Suprapubic skin (tissue), 4 donors: ENCODE results near the gene RPS3. TPM values are rescaled to one million over a fixed set of nuclear protein-coding genes. Genes with fewer than 3 reads are reported as not detected.

ENCODE experiments used
- DNase-seq, 2 donors: peaks; one replicate each; pipeline ENCODE4 v3.0.0-alpha.2; 2019; ENCODE audit warnings: low spot score in 2 of 2
- H3K27ac ChIP-seq: fragments of 200-600 bp; sonication (generic); one replicate; pipeline ENCODE4 v1.5.1; 2019
- H3K27me3 ChIP-seq: fragments of 200-600 bp; sonication (generic); one replicate; pipeline ENCODE4 v1.5.1; 2019
- H3K36me3 ChIP-seq: fragments of 200-600 bp; sonication (generic); one replicate; pipeline ENCODE4 v1.5.1; 2019
- H3K4me1 ChIP-seq: fragments of 200-600 bp; sonication (generic); one replicate; pipeline ENCODE4 v1.5.1; 2019
- H3K4me3 ChIP-seq: fragments of 200-600 bp; sonication (generic); one replicate; pipeline ENCODE4 v1.5.1; 2019; ENCODE audit warnings: mild to moderate bottlenecking
- H3K9me3 ChIP-seq: fragments of 200-600 bp; sonication (generic); one replicate; pipeline ENCODE4 v1.5.1; 2019
- CTCF ChIP-seq, 2 donors: fragments of 200-600 bp in 1 of 2; fragments of 450-650 bp in 1 of 2; sonication (generic) in 1 of 2; IDR thresholded peaks; one replicate each; pipeline ENCODE4 v1.5.1; 2016 to 2019; ENCODE audit warnings: antibody characterized with exemption in 2 of 2, mild to moderate bottlenecking in 1 of 2, moderate library complexity in 1 of 2
- EP300 ChIP-seq: sonication (generic); formaldehyde crosslinking; IDR thresholded peaks from one replicate; pipeline ENCODE4 v1.6.1; 2017; ENCODE audit warnings: antibody characterized with exemption
- POLR2A ChIP-seq, 2 donors: fragments of 450-650 bp; IDR thresholded peaks; one replicate each; pipeline ENCODE4 v1.6.1; 2017; ENCODE audit warnings: antibody characterized with exemption in 2 of 2, mild to moderate bottlenecking in 2 of 2, moderate library complexity in 2 of 2
- POLR2AphosphoS5 ChIP-seq, 3 donors: sonication (generic); formaldehyde crosslinking; IDR thresholded peaks; one replicate each; pipeline ENCODE4 v1.6.1; 2017; ENCODE audit warnings: antibody characterized with exemption in 3 of 3
- WGBS: methylation state at CpG from one replicate; pipeline ENCODE4 v1.1.5; 2018; 5-methylcytosine and 5-hydroxymethylcytosine counted together
- total RNA-seq, 4 donors: library from RNA; depleted of rRNA; stranded (reverse); fragments of >200 nt; gene quantifications; one replicate each; pipeline ENCODE4 v1.1.0, GENCODE V29; 2016

Gene RPS3
- total RNA-seq, 4 donors from 2014 or later = 851 to 2,162 (median 1,899) TPM

GRCh38 chr11:75388386-75389275, 10.7 kb upstream of the RPS3 start:
- no peak overlapping the region for H3K4me3 ChIP-seq
- H3K36me3 ChIP-seq = no peaks in the 10 kb centered on the region
- H3K9me3 ChIP-seq = no peaks in the 10 kb centered on the region
- no peak for TF ChIP-seq POLR2A (IDR thresholded peaks at IDR 0.05)
- peak; percentile 61 to 77 for TF ChIP-seq CTCF (IDR thresholded peaks at IDR 0.05)
- no peaks in the 10 kb centered on the region for H3K27me3 ChIP-seq
- peak in 1 of 2 donors; percentile 84 for DNase-seq
- H3K27ac ChIP-seq = no peak overlapping the region
- 23% methylated on average over 9 of the region's 9 CpGs for WGBS
- H3K4me1 ChIP-seq = peaks cover 6% of the 10 kb centered on the region

- Histone ChIP-seq H3K9me3 (no peaks in the 10 kb centered on the region), H3K36me3 (no peaks in the 10 kb centered on the region), H3K27ac (no peak overlapping the region), H3K4me3 (no peak overlapping the region), H3K4me1 (peaks cover 6% of the 10 kb centered on the region), H3K27me3 (no peaks in the 10 kb centered on the region)
- WGBS = 86% methylated on average over 11 of the region's 11 CpGs
- no peak for DNase-seq
- TF ChIP-seq POLR2AphosphoS5 (IDR thresholded peaks at IDR 0.05) (no peak), POLR2A (IDR thresholded peaks at IDR 0.05) (no peak), EP300 (no peak), CTCF (IDR thresholded peaks at IDR 0.05) (no peak)
Measured at GRCh38 chr11:75389276-75389605, 10.1 kb upstream of the RPS3 start.

GRCh38 chr11:75389925-75390324, 9.4 kb upstream of the RPS3 start:
- no peaks in the 10 kb centered on the region for H3K27me3 ChIP-seq

GRCh38 chr11:75394085-75394840, 5.1 kb upstream of the RPS3 start:
- no peak overlapping the region for H3K27ac ChIP-seq
- no peaks in the 10 kb centered on the region for H3K4me1 ChIP-seq
- H3K9me3 ChIP-seq = no peaks in the 10 kb centered on the region
- no peak for DNase-seq
- no peak overlapping the region for H3K4me3 ChIP-seq
- TF ChIP-seq CTCF (IDR thresholded peaks at IDR 0.05) = no peak
- no peak for TF ChIP-seq EP300
- no peak for TF ChIP-seq POLR2AphosphoS5 (IDR thresholded peaks at IDR 0.05)
- TF ChIP-seq POLR2A (IDR thresholded peaks at IDR 0.05) = no peak
- no peaks in the 10 kb centered on the region for H3K36me3 ChIP-seq
- no peaks in the 10 kb centered on the region for H3K27me3 ChIP-seq
- 79% methylated on average over 8 of the region's 8 CpGs for WGBS

More at GRCh38 chr11:75389925-75390324, 9.4 kb upstream of the RPS3 start:
- TF ChIP-seq EP300 (no peak), POLR2A (IDR thresholded peaks at IDR 0.05) (no peak), POLR2AphosphoS5 (IDR thresholded peaks at IDR 0.05) (no peak), CTCF (IDR thresholded peaks at IDR 0.05) (no peak)
- H3K4me1 ChIP-seq = peaks cover 6% of the 10 kb centered on the region
- WGBS = 79% methylated on average over 7 of the region's 7 CpGs
- no peak overlapping the region for H3K4me3 ChIP-seq
- no peak for DNase-seq
- H3K9me3 ChIP-seq = no peaks in the 10 kb centered on the region
- H3K36me3 ChIP-seq = no peaks in the 10 kb centered on the region
- H3K27ac ChIP-seq = no peak overlapping the region

- H3K9me3 ChIP-seq = no peaks in the 10 kb centered on the region
- no peak overlapping the region for H3K27ac ChIP-seq
- no peak for DNase-seq
- WGBS = 75% methylated on average over 8 of the region's 8 CpGs
- H3K27me3 ChIP-seq = no peaks in the 10 kb centered on the region
- H3K4me3 ChIP-seq = no peak overlapping the region
- H3K36me3 ChIP-seq = peaks cover 28% of the 10 kb centered on the region
- H3K4me1 ChIP-seq = peaks cover 30% of the 10 kb centered on the region
- TF ChIP-seq POLR2AphosphoS5 (IDR thresholded peaks at IDR 0.05) (no peak), POLR2A (IDR thresholded peaks at IDR 0.05) (no peak), CTCF (IDR thresholded peaks at IDR 0.05) (no peak), EP300 (no peak)
Measured at GRCh38 chr11:75398906-75399305, 412 bp upstream of the RPS3 start.
